COLO668 (cell line): ENCODE results near the gene METTL14.

Experiments
- DNase-seq: peaks from one replicate; lab custom pipeline; 2025; ENCODE audit not compliant: unreplicated experiment; lab: John Stamatoyannopoulos, UW

METTL14 gene

DNA sequence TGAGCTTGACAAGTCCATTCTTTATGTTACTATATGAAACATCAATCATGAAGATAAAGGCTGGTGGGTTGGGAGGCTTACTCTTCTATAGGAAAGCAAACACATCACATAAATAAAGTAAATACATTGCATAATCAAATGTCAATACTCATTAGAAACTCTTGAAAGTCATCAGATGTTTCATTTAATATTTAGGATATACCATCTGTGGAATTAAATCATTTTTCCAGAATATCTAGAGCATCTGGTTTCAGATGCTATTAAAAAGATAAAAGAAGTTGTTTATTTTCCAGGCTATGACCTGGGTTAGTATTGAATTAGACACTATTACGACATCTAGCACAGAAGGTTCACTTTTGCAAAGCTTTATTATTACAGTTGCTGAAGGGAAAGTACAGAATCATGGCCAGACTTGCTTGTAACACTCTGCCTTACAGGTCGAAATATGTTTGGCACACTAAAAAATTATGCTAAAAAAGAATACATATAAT is 72.6 kb downstream of the METTL14 start:
- no peak for DNase-seq

DNA sequence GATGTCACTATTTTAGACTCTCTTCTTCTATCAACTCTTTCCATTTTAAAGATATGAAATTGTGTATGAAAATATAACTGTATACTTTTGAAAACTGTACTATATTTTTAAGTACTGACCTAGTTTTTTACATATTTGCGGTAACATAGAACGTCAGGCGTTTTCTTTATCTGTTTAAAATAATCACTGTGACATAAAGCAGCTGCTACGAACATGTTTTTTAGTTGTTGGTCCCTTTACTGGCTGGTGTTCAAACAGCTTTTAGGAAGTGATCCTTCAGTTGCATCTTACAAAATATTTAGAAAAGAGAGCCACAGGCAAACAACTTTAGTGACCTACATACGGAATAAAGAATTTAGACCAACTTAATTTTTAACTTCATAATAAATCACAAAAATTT is 73.1 kb downstream of the METTL14 start:
- DNase-seq: no peak

DNA sequence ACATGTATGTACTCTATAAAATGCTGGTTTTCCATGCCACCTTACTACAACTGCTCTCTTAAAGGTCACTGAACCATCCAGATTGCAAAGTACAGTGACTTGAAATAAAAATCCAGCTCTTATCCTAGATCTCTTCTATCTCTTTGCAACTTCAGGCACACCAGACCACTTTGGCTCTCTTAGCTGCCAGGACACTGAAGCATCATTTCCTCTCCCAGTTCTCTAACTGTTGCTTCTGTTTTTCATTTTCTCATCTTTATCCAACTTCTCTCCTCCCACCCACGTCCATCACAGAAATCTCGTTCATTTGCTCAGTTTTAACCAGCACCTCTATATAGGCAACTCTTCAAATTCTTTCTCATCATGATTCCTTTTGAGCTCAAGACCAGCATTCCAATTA is 74.3 kb downstream of the METTL14 start:
- DNase-seq: no peak

DNA sequence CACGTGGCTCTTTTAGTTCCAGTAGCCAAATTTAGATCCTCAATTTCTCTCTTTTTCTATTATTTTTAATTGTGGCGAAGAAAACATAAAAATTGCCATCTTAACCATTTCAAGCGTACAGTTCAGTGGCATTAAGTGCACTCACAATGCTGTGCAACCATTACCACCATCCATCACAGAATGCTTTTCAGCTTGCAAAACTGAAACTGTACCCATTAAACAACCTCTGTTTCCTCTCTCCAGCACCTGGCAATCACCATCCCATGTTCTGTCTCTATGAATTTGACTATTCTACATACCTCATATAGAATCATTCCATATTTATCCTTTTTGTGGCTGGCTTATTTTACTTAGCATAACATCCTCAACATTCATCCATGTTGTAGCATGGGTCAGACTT is 74.9 kb downstream of the METTL14 start:
- DNase-seq: no peak

DNA sequence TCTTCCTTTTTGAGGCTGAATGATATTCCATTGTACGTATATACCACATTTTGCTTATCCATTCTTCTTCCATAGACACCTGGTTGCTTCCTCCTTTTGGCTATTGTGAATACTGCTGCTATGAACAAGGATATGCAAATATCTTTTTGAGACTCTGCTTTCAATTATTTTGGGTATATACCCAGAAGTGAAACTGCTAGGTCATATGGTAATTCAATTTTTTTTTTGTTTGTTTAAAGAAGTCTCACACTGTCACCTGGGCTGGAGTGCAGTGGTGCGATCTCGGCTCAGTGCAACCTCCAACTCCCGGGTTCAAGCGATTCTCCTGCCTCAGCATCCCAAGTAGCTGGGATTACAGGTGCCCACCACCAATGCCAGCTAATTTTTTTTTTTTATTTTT is 75.3 kb downstream of the METTL14 start:
- DNase-seq: no peak

DNA sequence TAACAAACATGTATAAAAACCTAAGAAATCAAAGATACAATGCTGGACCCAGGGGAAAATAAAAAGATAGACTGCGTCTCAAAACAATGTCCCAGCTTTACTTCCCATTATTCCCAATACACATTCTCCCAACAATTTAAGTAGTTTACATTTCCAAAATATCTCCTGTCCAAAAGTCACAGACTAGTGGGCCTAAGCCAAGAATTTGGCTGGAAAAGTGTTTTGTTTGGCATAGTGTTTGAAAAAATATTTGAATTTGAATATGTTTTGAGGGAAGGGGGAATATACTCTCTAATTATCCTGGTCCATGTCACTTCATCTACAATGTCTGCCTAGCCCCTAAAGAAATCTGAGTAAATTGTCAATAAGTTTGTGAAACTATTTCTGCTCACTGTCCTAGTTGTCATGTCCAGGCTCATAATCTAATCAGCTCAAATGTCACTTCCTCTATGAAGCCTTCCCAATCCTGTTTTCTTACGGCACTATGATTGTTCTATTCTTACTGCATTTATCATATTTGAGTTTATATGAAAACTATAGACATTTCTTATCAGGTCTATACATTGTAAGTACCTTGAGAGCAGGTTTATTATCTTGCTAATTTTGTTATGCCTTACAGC is 76.3 kb downstream of the METTL14 start:
- DNase-seq: no peak

DNA sequence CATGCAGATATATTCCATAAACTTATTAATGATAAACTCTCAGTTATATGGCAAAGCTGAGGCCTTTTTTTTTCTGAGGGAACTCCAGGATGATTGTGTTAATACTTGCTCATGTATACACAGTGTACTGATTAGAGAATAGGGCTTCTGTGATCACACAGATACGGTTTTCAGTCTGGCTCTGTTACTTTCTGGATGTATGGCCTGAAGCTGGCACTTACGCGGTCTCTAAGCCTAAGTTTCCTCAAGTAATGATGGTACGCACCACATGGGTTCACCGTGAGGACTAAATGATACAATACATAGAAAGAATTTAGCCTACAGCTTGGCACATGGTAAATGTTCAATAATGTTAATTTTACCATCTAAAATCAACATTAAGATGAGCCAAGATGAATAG is 77.0 kb downstream of the METTL14 start:
- DNase-seq: no peak

DNA sequence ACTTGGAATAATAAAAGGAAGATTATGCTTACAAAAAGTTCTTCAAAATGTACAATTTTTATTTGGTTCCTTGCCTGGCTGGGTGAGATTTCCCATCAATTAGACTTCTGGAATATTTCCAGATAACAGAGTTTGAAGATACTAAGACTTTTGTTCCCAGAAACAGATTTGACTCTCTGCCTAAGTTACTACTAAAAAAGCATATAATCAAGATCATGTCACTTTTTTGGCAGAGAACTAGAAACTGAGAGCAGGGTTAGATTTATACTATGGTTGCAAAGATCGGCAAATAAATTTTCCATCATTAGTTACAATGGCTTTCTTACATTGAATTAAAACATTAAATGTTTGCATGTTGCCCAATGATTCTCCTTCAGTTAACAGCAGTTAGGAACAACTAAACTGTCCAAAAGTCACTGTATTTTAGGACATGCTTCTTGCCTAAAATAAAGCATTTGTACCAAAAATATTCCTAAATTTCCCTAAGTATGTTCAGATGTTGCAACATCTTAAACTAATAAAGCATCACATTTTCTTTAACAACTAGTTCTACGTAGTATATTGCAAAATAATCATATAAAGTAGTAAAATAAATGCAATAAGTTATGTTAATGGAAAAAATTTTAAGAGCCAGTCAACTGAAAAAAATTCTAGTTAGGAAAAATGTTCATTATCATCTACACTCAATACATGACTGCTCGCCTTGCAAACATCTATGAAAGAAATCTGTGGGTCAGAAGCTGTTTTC is 77.7 kb downstream of the METTL14 start:
- no peak for DNase-seq
